GM12873 (cell line): Measurements from ENCODE around the gene SH3D19.

Experiments used
- TF ChIP-seq, protein P1 (sequence below): IDR thresholded peaks from 2 replicates; pipeline ENCODE4 v1.5.1; 2012; ENCODE audit warnings: low read depth, mild to moderate bottlenecking, moderate library complexity, low read length, control low read depth; ENCODE audit not compliant: insufficient read depth; ENCODE audit errors: missing control alignments

SH3D19 gene

DNA sequence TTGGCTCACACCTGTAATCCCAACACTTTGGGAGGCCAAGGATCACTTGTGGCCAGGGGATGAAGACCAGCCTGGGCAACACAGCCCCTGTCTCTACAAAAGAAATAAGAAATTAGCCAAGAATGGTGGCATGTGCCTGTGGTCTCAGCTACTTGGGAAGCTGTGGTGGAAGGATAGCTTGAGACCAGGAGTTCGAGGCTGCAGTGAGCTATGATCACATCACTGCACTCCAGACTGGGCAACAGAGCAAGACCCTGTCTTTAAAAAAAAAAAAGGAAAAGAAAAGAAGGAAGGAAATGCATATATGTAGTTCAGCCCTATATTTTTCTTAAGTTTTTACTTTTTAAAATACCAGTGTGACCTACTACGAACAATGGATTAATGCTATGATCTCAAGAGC, 33.4 kb downstream of the SH3D19 start:
- TF ChIP-seq, protein P1, sequence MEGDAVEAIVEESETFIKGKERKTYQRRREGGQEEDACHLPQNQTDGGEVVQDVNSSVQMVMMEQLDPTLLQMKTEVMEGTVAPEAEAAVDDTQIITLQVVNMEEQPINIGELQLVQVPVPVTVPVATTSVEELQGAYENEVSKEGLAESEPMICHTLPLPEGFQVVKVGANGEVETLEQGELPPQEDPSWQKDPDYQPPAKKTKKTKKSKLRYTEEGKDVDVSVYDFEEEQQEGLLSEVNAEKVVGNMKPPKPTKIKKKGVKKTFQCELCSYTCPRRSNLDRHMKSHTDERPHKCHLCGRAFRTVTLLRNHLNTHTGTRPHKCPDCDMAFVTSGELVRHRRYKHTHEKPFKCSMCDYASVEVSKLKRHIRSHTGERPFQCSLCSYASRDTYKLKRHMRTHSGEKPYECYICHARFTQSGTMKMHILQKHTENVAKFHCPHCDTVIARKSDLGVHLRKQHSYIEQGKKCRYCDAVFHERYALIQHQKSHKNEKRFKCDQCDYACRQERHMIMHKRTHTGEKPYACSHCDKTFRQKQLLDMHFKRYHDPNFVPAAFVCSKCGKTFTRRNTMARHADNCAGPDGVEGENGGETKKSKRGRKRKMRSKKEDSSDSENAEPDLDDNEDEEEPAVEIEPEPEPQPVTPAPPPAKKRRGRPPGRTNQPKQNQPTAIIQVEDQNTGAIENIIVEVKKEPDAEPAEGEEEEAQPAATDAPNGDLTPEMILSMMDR, result no peak

DNA sequence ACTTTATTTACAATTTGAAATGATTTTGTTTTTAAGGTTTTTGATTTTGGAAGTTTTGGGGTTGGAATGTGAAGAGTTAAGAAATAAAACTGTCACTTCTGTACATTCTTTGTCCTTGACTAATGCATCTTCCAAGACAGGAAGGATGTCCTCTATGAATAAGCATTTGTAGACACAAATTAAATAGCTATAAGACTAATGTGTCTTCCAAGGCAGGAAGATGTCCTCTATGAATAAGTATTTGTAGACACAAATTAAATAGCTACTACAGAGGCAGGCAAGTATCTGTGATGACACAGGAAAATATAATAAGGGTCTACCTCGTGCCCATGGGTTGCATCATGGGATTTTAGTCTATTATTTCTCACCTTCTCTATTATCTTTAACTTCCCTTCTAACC, 33.9 kb downstream of the SH3D19 start:
- TF ChIP-seq, protein P1, result no peak

DNA sequence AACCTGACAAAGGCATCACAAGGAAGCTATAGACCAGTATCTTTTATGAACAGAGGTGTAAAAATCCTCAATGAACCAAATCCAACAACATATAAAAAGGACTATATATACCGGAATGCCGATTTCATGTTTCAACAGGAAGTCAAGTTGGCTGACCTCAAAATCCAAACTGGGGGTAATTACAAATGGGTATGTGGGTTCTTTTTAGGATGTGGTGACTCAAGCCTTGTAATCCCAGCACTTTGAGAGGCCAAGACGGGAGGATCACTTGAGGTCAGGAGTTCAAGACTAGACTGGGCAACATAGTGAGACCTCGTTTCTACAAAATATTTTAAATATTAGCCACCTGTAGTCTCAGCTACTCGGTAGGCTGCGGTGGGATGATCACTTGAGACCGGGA, 38.0 kb downstream of the SH3D19 start:
- TF ChIP-seq, protein P1, result no peak

DNA sequence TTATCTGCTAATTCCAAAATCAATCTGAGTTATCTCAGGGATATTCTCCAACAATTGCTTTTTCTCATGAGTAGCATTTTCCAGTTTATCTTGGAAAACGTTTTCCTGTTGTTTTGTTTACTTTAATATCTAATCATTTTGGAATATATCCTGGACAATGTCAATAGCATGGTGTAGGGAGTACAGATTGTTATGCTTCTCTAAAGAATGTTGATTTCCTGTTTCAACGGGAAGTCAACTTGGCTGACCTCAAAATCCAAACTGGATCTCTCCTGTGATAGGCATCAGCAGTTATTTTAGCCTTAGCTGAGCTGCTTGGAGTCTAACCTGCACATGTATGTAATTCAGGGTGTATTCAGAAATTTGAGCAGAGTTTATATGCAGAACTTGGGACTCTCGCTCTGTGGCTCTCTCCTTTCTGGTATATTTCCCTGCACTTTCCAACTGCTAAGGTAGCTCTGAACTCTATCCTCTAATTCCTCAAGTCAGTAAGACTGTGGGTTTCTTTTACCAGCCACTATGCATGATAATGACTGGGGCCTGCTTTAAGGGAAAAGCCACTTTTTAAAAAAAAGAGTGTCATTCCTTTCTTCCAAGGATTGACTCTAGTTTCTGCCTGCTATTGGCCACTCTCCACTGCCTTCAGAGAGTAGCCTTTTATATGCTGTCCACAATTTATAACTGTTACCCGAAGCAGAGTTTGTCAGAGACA, 40.7 kb downstream of the SH3D19 start:
- TF ChIP-seq, protein P1, result no peak

DNA sequence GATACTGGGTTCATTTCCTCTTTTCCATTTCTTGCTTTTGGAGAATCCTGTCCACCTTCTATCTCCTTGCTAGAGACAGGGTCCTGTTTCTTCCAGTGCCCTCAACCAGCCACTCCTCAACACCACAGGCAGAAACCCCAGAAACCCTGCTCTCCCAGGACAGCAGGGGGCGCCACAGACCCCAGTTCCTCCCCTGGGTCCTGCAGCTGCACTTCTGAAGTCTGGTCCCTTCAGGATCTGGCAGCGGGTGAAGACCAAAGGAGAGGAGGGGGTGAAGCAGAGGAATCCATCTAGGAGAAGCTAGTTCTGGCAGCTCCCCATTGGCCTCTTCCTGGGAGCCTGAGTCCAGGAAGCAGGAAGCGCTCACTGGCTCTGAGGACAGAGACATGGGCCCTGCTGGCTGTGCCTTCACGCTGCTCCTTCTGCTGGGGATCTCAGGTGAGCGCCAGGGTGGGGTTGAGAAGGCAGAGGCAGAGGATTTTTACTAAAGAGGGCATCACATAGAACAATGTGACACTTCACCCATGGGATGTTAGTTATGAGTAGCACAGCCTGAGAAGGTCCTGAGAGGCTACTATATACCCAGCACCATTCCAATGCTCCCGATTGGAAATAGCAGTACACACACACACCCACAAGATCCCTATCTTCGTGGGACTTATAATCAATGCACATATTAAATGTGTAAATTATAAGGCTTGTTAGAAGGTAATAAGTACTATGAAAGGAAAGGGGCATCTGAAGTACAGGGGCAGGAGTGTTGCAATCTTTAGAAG, 48.4 kb downstream of the SH3D19 start, which contains the start of gene PRSS48:
Gene PRSS48, plus strand, starts transcription at position 375 of the 776 bp plus-strand sequence. Its CDS starts 12 bp downstream, at position 387.
- TF ChIP-seq, protein P1, result peak; percentile 85

DNA sequence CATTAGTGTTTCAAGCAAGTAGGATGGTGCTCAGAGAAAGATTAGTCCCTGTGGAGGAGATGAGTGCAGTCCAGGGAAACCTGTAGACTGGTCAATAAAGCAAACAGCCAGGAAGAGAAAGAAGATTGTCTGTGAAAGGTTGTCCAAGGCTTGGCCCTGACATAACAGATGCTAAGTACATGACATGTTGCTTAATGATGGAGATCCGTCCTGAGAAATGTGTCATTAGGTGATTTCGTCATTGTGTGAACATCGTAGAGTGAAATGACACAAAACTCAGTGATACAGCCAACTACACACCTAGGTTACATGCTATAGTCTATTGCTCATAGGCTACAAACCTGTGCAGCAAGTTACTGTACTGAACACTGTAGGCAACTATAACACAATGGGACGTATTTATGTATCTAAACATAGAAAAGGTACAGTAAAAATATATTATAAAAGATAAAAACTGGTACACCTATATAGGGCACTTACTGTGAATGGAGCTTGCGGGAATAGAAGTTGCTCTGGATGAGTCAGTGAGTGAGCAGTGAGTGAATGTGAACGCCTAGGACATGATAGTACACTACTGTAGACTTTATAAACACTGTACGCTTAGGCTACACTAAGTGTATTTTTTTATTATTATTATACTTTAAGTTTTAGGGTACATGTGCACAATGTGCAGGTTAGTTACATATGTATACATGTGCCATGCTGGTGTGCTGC, 57.4 kb downstream of the SH3D19 start:
- TF ChIP-seq, protein P1, result no peak

DNA sequence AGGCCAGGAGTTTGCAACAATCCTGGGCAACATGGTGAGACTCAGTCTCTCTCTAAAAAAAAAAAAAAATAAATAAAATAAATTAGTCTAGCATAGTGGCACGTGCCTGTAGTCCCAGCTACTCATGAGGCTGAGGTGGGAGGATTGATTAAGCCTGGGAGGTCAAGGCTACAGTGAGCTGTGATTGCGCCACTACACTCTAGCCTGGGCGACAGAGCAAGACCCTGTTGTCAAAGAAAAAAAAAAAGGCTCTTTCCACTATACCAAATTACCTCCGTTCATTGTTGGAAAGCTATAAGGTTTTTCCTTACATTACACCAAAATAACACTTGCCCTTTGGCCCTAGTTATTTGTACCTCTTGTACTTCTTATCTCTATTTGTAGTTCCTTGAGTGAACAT, 58.3 kb downstream of the SH3D19 start:
- TF ChIP-seq, protein P1, result no peak
